Lower lobe of right lung (tissue), 2 donors: ENCODE data around the gene ZNF76. TPM values are rescaled to one million over a fixed set of nuclear protein-coding genes. Genes with fewer than 3 reads are reported as not detected.
A peak's percentile ranks its signal among the peaks of the same experiment; 100 is the strongest.

Source experiments
- ATAC-seq, 2 donors: fragments of 200-7000 bp; cut with Tn5 transposase; one replicate each; pipeline ENCODE4 v1.9.1; 2020 to 2022; ENCODE audit warnings: mild to moderate bottlenecking in 2 of 2, moderate library complexity in 2 of 2
- DNase-seq: peaks from one replicate; pipeline ENCODE4 v3.0.0-alpha.2; 2020
- H3K27ac ChIP-seq: fragments of 200-600 bp; one replicate; pipeline ENCODE4 v1.8.0; 2022
- H3K27me3 ChIP-seq: fragments of 200-600 bp; one replicate; pipeline ENCODE4 v1.8.0; 2022; ENCODE audit warnings: low read depth
- H3K36me3 ChIP-seq: fragments of 200-600 bp; one replicate; pipeline ENCODE4 v1.8.0; 2022; ENCODE audit warnings: mild to moderate bottlenecking
- H3K4me1 ChIP-seq: fragments of 200-600 bp; one replicate; pipeline ENCODE4 v1.8.0; 2022
- H3K4me3 ChIP-seq: fragments of 200-600 bp; one replicate; pipeline ENCODE4 v1.8.0; 2022; ENCODE audit warnings: mild to moderate bottlenecking
- H3K9me3 ChIP-seq: fragments of 200-600 bp; one replicate; pipeline ENCODE4 v1.8.0; 2022
- intact Hi-C: fragments of 100-400 bp; cut with DNase I; formaldehyde crosslinking; loops from one replicate; pipeline ENCODE4 v1.11.0; 2022
- total RNA-seq: library from RNA; stranded (reverse); fragmentation: NEBNext Ultra II Directional; extraction: Animal tissue kit (Norgen Biotek cat#: 25700); gene quantifications from one replicate; pipeline ENCODE4 v1.2.1, GENCODE V29; 2021
- TF ChIP-seq, protein P1 (sequence below): fragments of 200-600 bp; IDR thresholded peaks from one replicate; pipeline ENCODE4 v1.8.0; 2022; ENCODE audit warnings: antibody characterized with exemption, mild to moderate bottlenecking
- donor health status: DM: no; HTN: yes; CAD: no; lungs with severe emphysema.

The ZNF76 gene
- total RNA-seq, 1 donor from 2014 or later: 39.4 TPM

DNA sequence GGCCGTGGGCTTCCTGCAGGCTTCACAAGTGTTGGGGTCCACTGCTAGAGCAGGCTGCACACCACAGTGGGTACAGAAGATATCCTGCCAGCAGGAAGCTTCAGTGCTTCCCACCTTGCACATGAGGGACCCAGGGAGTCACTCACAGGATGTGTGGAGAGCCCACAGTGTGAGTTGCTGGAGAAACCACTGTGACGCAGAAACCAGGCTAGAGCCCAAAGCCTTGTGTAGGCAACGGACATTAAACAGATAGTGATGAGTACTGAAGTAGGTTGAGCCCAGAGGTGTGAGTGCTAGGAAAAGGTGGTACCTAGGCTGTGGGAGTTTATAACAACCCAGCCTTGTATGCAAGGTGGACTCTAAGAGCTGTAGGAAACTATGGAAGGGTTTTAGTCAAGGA, 19.2 kb downstream of the ZNF76 start:
- DNase-seq: no peak
- H3K4me1 ChIP-seq: peaks cover 10% of the 10 kb centered on the region

DNA sequence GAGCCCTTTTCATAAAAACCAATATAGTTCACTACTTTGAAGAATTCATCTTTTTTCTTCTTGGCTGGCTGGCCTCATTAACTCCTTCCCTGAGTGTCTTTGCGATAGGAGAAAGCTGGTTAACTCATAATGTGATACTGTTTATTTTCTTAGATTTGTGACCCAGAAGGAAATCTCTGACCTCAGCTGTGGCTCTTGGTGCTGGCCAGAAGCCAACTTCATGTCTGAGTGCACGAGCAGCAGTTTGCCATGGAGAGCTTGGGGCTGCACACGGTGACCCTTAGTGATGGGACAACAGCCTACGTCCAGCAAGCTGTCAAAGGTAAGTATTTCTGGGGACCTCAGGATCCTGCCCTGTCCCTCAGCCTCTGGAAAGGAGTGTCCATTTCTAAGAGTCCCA, 21.4 kb downstream of the ZNF76 start:
- Histone ChIP-seq H3K9me3 (no peaks in the 10 kb centered on the region), H3K4me3 (no peak overlapping the region), H3K27ac (no peak overlapping the region), H3K4me1 (no peaks in the 10 kb centered on the region), H3K27me3 (no peaks in the 10 kb centered on the region), H3K36me3 (peaks cover 52% of the 10 kb centered on the region)
- intact Hi-C loops: no loop called here
- TF ChIP-seq, protein P1, sequence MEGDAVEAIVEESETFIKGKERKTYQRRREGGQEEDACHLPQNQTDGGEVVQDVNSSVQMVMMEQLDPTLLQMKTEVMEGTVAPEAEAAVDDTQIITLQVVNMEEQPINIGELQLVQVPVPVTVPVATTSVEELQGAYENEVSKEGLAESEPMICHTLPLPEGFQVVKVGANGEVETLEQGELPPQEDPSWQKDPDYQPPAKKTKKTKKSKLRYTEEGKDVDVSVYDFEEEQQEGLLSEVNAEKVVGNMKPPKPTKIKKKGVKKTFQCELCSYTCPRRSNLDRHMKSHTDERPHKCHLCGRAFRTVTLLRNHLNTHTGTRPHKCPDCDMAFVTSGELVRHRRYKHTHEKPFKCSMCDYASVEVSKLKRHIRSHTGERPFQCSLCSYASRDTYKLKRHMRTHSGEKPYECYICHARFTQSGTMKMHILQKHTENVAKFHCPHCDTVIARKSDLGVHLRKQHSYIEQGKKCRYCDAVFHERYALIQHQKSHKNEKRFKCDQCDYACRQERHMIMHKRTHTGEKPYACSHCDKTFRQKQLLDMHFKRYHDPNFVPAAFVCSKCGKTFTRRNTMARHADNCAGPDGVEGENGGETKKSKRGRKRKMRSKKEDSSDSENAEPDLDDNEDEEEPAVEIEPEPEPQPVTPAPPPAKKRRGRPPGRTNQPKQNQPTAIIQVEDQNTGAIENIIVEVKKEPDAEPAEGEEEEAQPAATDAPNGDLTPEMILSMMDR: no peak
- no peak for DNase-seq
- ATAC-seq: no peak

More for the DNA sequence above, 19.2 kb downstream of the ZNF76 start:
- H3K4me3 ChIP-seq: no peak overlapping the region
- no peaks in the 10 kb centered on the region for H3K27me3 ChIP-seq
- no peak overlapping the region for H3K27ac ChIP-seq
- TF ChIP-seq, protein P1: no peak
- peaks cover 30% of the 10 kb centered on the region for H3K36me3 ChIP-seq
- no peaks in the 10 kb centered on the region for H3K9me3 ChIP-seq
- intact Hi-C loops: no loop called here
- ATAC-seq: no peak

DNA sequence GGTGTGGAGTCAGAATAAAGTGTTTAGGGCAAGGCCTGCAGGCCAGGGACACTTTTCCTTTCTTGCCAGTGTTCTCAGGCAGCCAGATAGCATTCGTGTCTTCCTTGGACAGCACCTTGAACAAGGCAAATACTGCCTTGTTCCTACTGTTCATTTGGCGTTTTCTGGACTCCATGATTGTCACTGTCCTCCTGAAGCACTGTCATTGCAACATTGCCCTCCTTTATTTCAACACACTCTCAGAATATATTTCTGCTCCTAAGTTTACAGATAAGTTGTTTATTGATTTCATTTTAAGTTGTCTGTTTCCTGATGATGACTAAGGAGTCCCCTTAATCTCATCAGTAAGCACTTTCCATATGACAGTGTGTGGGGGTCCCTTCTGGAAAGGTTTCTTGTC, 22.9 kb downstream of the ZNF76 start:
- TF ChIP-seq, protein P1: no peak
- ATAC-seq (no peak), DNase-seq (no peak)
- Histone ChIP-seq H3K27me3 (no peaks in the 10 kb centered on the region), H3K9me3 (no peaks in the 10 kb centered on the region), H3K4me3 (no peak overlapping the region), H3K27ac (no peak overlapping the region), H3K36me3 (peaks cover 68% of the 10 kb centered on the region), H3K4me1 (no peaks in the 10 kb centered on the region)
- intact Hi-C loops: no loop called here

DNA sequence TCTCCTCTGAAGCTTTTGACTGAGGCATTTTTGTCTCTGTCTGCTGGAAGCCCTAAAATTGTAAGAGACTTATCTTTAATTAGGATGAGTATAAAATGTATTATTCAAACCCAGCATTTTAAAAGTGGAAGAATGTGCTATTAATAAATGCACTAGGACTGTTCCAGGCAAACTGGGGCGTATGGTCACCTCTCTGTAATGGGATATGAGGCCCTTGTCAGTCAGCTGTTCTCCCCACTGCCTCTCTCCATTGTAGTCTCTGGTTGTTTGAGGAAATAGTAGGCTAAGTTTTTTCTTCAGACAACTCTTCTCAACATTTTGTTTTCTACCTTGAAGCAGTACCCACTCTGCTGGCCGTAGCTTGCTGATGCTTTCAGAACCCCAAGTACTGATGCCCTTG, 23.8 kb downstream of the ZNF76 start:
- intact Hi-C loops: no loop called here
- TF ChIP-seq, protein P1: no peak
- no peak for DNase-seq
- Histone ChIP-seq H3K4me1 (no peaks in the 10 kb centered on the region), H3K4me3 (no peak overlapping the region), H3K36me3 (peaks cover 77% of the 10 kb centered on the region), H3K27me3 (no peaks in the 10 kb centered on the region), H3K27ac (no peak overlapping the region), H3K9me3 (no peaks in the 10 kb centered on the region)
- ATAC-seq: no peak

DNA sequence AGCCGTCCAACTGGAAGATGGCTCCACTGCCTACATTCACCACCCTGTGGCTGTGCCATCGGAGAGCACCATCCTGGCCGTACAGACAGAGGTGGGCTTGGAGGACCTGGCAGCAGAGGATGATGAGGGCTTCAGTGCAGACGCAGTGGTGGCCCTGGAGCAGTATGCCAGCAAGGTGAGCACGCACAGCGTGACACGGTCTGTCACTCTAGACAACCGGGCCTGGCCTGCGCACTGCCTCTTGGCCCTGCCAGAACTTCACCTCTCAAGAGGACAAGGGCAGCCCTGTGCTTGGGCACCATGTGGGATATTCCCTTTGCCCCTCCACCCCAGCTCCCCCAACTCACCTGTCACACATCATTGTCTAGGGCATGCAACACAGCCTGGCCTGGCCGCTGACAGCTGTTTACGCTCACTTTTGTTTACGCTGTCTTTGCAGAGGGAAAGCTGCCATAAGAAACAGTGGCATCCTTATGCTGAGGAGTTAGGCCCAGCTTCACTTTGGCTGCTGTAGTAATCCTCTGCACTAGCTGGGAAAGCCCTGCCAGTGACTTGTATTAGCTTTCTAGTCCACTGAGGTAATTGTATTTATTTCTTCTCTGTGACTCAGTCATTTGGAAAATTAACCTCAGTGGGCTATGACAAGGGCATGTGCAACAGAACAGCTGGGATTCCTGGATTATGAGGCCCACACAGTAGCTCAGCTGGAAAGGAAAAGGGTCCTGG, 28.3 kb downstream of the ZNF76 start:
- H3K27me3 ChIP-seq: no peaks in the 10 kb centered on the region
- no peak for DNase-seq
- no peak overlapping the region for H3K4me3 ChIP-seq
- peak in 1 of 2 donors; percentile 4 for ATAC-seq
- H3K27ac ChIP-seq: no peak overlapping the region
- H3K36me3 ChIP-seq: peaks cover 100% of the 10 kb centered on the region
- intact Hi-C loops: no loop called here
- H3K4me1 ChIP-seq: no peaks in the 10 kb centered on the region
- H3K9me3 ChIP-seq: no peaks in the 10 kb centered on the region
- TF ChIP-seq, protein P1: no peak
